ENCODE measurements around the gene DCTN4. TPM values are rescaled to one million over a fixed set of nuclear protein-coding genes. Genes with fewer than 3 reads are reported as not detected.

DCTN4 gene
- total and polyA plus RNA-seq, 5 experiments from 2014 or later = 8.1 to 49.4 (median 11.5) TPM

GRCh38 chr5:150777685-150778084 lies 18.9 kb upstream of the DCTN4 start:
- Mint-ChIP-seq H3K27ac (peak overlapping the region; percentile 37 to 91 (median 82)), H3K27me3 (peaks cover 0 to 2% (median 0%) of the 10 kb centered on the region in 5 donors), H3K4me1 (peaks cover 21 to 48% (median 47%) of the 10 kb centered on the region in 4 donors), H3K36me3 (no peaks in the 10 kb centered on the region), H3K4me3 (peak overlapping the region; percentile 80 to 100 (median 96)), H3K9me3 (no peaks in the 10 kb centered on the region)
- ATAC-seq (no peak), DNase-seq (no peak)
- POLR2A ChIA-PET = interaction anchor here (0.6 to 2.4 kb wide), 4 partner anchors 19 to 672 kb away, joined by 3 to 21 read pairs (median 10); partner anchors contain the start of genes CD74, DCTN4 and RBM22

GRCh38 chr5:150774145-150774544 lies 15.3 kb upstream of the DCTN4 start:
- POLR2A ChIA-PET = interaction anchor here (0.6 kb wide), 1 partner anchor 9 kb away, joined by 3 read pairs; no protein-coding TSS in a partner anchor
- H3K27me3 Mint-ChIP-seq = peaks cover 0 to 12% (median 0%) of the 10 kb centered on the region in 5 donors
- ATAC-seq (no peak), DNase-seq (no peak)
- H3K9me3 Mint-ChIP-seq = peaks cover 0 to 3% (median 0%) of the 10 kb centered on the region in 9 donors
- peaks cover 4 to 13% (median 12%) of the 10 kb centered on the region in 4 donors for H3K4me1 Mint-ChIP-seq
- H3K36me3 Mint-ChIP-seq = peaks cover 0 to 3% (median 0%) of the 10 kb centered on the region in 3 donors
- H3K4me3 Mint-ChIP-seq = no peak overlapping the region
- H3K27ac Mint-ChIP-seq = no peak overlapping the region

GRCh38 chr5:150771034-150771795 lies 12.4 kb upstream of the DCTN4 start:
- POLR2A ChIA-PET = no interaction called here
- ATAC-seq = no peak
- Mint-ChIP-seq H3K27ac (no peak overlapping the region), H3K36me3 (peaks cover 0 to 3% (median 0%) of the 10 kb centered on the region in 3 donors), H3K4me3 (no peak overlapping the region), H3K27me3 (peaks cover 0 to 12% (median 0%) of the 10 kb centered on the region in 5 donors), H3K9me3 (peaks cover 0 to 3% (median 0%) of the 10 kb centered on the region in 9 donors), H3K4me1 (no peaks in the 10 kb centered on the region)
- DNase-seq = no peak

- peak overlapping the region in 1 of 10 donors; percentile 4 for H3K27ac Mint-ChIP-seq
- POLR2A ChIA-PET = no interaction called here
- peaks cover 0 to 25% (median 3%) of the 10 kb centered on the region in 4 donors for H3K4me1 Mint-ChIP-seq
- DNase-seq (no peak), ATAC-seq (no peak)
- H3K9me3 Mint-ChIP-seq = peaks cover 0 to 9% (median 0%) of the 10 kb centered on the region in 9 donors
- no peaks in the 10 kb centered on the region for H3K36me3 Mint-ChIP-seq
- peaks cover 0 to 19% (median 0%) of the 10 kb centered on the region in 5 donors for H3K27me3 Mint-ChIP-seq
- H3K4me3 Mint-ChIP-seq = no peak overlapping the region
These were observed 7.4 kb upstream of the DCTN4 start for GRCh38 chr5:150766251-150766650.

- Mint-ChIP-seq H3K4me3 (no peak overlapping the region), H3K9me3 (peaks cover 0 to 9% (median 0%) of the 10 kb centered on the region in 9 donors), H3K27ac (no peak overlapping the region), H3K27me3 (peaks cover 0 to 14% (median 0%) of the 10 kb centered on the region in 5 donors), H3K4me1 (peaks cover 0 to 25% (median 3%) of the 10 kb centered on the region in 4 donors), H3K36me3 (no peaks in the 10 kb centered on the region)
- ATAC-seq (no peak), DNase-seq (no peak)
- POLR2A ChIA-PET = no interaction called here
These were observed 7.0 kb upstream of the DCTN4 start for GRCh38 chr5:150765799-150766169.

GRCh38 chr5:150765011-150765798 lies 6.4 kb upstream of the DCTN4 start:
- Mint-ChIP-seq H3K9me3 (peaks cover 0 to 9% (median 0%) of the 10 kb centered on the region in 9 donors), H3K27me3 (peaks cover 0 to 14% (median 0%) of the 10 kb centered on the region in 5 donors), H3K4me3 (no peak overlapping the region), H3K36me3 (no peaks in the 10 kb centered on the region), H3K27ac (no peak overlapping the region), H3K4me1 (peaks cover 0 to 25% (median 3%) of the 10 kb centered on the region in 4 donors)
- POLR2A ChIA-PET = no interaction called here
- no peak for ATAC-seq
- DNase-seq = no peak

GRCh38 chr5:150764530-150764929 lies 5.7 kb upstream of the DCTN4 start:
- peak overlapping the region in 1 of 10 donors; percentile 43 for H3K27ac Mint-ChIP-seq
- no peaks in the 10 kb centered on the region for H3K36me3 Mint-ChIP-seq
- POLR2A ChIA-PET = interaction anchor here (0.6 to 1.6 kb wide), 2 partner anchors 15 to 1987 kb away, joined by 3 to 5 read pairs; no protein-coding TSS in a partner anchor
- ATAC-seq = no peak
- DNase-seq = no peak
- H3K27me3 Mint-ChIP-seq = peaks cover 0 to 14% (median 0%) of the 10 kb centered on the region in 5 donors
- H3K4me1 Mint-ChIP-seq = peaks cover 0 to 29% (median 4%) of the 10 kb centered on the region in 4 donors
- H3K9me3 Mint-ChIP-seq = peaks cover 0 to 9% (median 0%) of the 10 kb centered on the region in 9 donors
- H3K4me3 Mint-ChIP-seq = no peak overlapping the region

GRCh38 chr5:150763023-150763769 lies 4.4 kb upstream of the DCTN4 start:
- POLR2A ChIA-PET = interaction anchor here (1.6 kb wide), 1 partner anchor 17 kb away, joined by 3 read pairs; no protein-coding TSS in a partner anchor
- no peak for ATAC-seq
- H3K4me1 Mint-ChIP-seq = peaks cover 0 to 36% (median 10%) of the 10 kb centered on the region in 4 donors

GRCh38 chr5:150762211-150762610 lies 3.4 kb upstream of the DCTN4 start:
- DNase-seq = no peak

More at GRCh38 chr5:150763023-150763769, 4.4 kb upstream of the DCTN4 start:
- no peak for DNase-seq
- no peaks in the 10 kb centered on the region for H3K36me3 Mint-ChIP-seq
- peak overlapping the region in 1 of 10 donors; percentile 40 for H3K27ac Mint-ChIP-seq
- H3K9me3 Mint-ChIP-seq = peaks cover 0 to 9% (median 0%) of the 10 kb centered on the region in 9 donors
- peaks cover 0 to 14% (median 0%) of the 10 kb centered on the region in 5 donors for H3K27me3 Mint-ChIP-seq
- peak overlapping the region in 1 of 10 donors; percentile 49 for H3K4me3 Mint-ChIP-seq

GRCh38 chr5:150759334-150759583 lies 442 bp upstream of the DCTN4 start:
- DNase-seq (no peak), ATAC-seq (no peak)
- H3K27ac Mint-ChIP-seq = no peak overlapping the region
- peaks cover 0 to 14% (median 0%) of the 10 kb centered on the region in 5 donors for H3K27me3 Mint-ChIP-seq
- peaks cover 9 to 47% (median 26%) of the 10 kb centered on the region in 4 donors for H3K4me1 Mint-ChIP-seq
- no peak overlapping the region for H3K4me3 Mint-ChIP-seq
- H3K36me3 Mint-ChIP-seq = peaks cover 0 to 26% (median 15%) of the 10 kb centered on the region in 3 donors
- POLR2A ChIA-PET = interaction anchor here (0.8 to 3.3 kb wide), 9 partner anchors 19 to 87 kb away, joined by 3 to 27 read pairs (median 9); partner anchors contain the start of genes IRGM, RBM22 and SMIM3
- no peaks in the 10 kb centered on the region for H3K9me3 Mint-ChIP-seq

More at GRCh38 chr5:150762211-150762610, 3.4 kb upstream of the DCTN4 start:
- Mint-ChIP-seq H3K4me1 (peaks cover 3 to 43% (median 13%) of the 10 kb centered on the region in 4 donors), H3K27me3 (peaks cover 0 to 14% (median 0%) of the 10 kb centered on the region in 5 donors), H3K27ac (no peak overlapping the region), H3K36me3 (peaks cover 0 to 1% (median 0%) of the 10 kb centered on the region in 3 donors), H3K4me3 (no peak overlapping the region), H3K9me3 (peaks cover 0 to 9% (median 0%) of the 10 kb centered on the region in 9 donors)
- ATAC-seq = no peak
- POLR2A ChIA-PET = interaction anchor here (0.6 kb wide), 1 partner anchor 55 kb away, joined by 3 read pairs; no protein-coding TSS in a partner anchor

- POLR2A ChIA-PET = interaction anchor here (0.7 to 3.3 kb wide), 11 partner anchors 20 to 346 kb away, joined by 3 to 27 read pairs (median 8); partner anchors contain the start of genes CD74, IRGM, RBM22 and RPS14
- Mint-ChIP-seq H3K4me1 (peaks cover 14 to 52% (median 37%) of the 10 kb centered on the region in 4 donors), H3K36me3 (peaks cover 0 to 37% (median 26%) of the 10 kb centered on the region in 3 donors), H3K27ac (no peak overlapping the region), H3K9me3 (no peaks in the 10 kb centered on the region), H3K27me3 (peaks cover 0 to 10% (median 0%) of the 10 kb centered on the region in 5 donors), H3K4me3 (no peak overlapping the region)
- DNase-seq (peak in 1 of 10 donors; percentile 15), ATAC-seq (peak; percentile 5)
These were observed 650 bp downstream of the DCTN4 start for GRCh38 chr5:150758203-150758530.
